ENCODE measurements around the gene SLC27A6. TPM values are rescaled to one million over a fixed set of nuclear protein-coding genes. Genes with fewer than 3 reads are reported as not detected.

Gene SLC27A6
- total RNA-seq, 1 experiment from 2014 or later: 0.16 TPM

DNA sequence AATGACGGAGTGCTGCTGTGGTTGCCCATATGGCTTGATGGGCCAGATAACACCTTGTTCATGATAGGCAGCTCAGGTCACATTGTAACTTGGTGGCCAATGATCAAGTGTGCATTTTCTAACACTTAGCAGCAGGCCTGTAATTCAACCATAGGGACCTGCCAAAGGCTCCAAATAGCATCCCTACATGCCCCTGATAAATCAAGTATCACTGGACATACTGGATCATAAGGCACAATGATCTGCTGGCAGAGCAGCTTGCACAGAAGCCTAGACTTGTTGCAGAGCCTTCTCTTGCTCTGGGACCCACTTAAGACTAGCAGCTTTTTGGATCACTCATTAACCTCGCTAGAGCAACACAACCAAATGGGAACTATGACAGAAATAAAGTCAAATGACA lies 83.2 kb downstream of the SLC27A6 start:
- Mint-ChIP-seq H3K27me3 (ENCODE audit: insufficient read depth, unreplicated experiment) (no peaks in the 10 kb centered on the region), H3K9me3 (ENCODE audit: unreplicated experiment) (peaks cover 16% of the 10 kb centered on the region), H3K27ac (ENCODE audit: low read depth, unreplicated experiment) (no peak overlapping the region), H3K36me3 (ENCODE audit: insufficient read depth, unreplicated experiment) (no peaks in the 10 kb centered on the region), H3K4me3 (ENCODE audit: unreplicated experiment) (no peak overlapping the region), H3K4me1 (ENCODE audit: insufficient read depth, unreplicated experiment) (peaks cover 13% of the 10 kb centered on the region)
- ChIA-PET POLR2A (no interaction called here), CTCF (interaction anchor here (0.6 kb wide), 1 partner anchor 58 kb away, joined by 3 read pairs; no protein-coding TSS in a partner anchor)
- DNase-seq (ENCODE audit: unreplicated experiment): no peak
- TF ChIP-seq, protein P1, sequence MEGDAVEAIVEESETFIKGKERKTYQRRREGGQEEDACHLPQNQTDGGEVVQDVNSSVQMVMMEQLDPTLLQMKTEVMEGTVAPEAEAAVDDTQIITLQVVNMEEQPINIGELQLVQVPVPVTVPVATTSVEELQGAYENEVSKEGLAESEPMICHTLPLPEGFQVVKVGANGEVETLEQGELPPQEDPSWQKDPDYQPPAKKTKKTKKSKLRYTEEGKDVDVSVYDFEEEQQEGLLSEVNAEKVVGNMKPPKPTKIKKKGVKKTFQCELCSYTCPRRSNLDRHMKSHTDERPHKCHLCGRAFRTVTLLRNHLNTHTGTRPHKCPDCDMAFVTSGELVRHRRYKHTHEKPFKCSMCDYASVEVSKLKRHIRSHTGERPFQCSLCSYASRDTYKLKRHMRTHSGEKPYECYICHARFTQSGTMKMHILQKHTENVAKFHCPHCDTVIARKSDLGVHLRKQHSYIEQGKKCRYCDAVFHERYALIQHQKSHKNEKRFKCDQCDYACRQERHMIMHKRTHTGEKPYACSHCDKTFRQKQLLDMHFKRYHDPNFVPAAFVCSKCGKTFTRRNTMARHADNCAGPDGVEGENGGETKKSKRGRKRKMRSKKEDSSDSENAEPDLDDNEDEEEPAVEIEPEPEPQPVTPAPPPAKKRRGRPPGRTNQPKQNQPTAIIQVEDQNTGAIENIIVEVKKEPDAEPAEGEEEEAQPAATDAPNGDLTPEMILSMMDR (IDR thresholded peaks at IDR 0.05; ENCODE audit: unreplicated experiment): no peak
- no TSS peak for BruUV-seq (replicated peaks)
- intact Hi-C loops (cut with micrococcal nuclease): no loop called here

DNA sequence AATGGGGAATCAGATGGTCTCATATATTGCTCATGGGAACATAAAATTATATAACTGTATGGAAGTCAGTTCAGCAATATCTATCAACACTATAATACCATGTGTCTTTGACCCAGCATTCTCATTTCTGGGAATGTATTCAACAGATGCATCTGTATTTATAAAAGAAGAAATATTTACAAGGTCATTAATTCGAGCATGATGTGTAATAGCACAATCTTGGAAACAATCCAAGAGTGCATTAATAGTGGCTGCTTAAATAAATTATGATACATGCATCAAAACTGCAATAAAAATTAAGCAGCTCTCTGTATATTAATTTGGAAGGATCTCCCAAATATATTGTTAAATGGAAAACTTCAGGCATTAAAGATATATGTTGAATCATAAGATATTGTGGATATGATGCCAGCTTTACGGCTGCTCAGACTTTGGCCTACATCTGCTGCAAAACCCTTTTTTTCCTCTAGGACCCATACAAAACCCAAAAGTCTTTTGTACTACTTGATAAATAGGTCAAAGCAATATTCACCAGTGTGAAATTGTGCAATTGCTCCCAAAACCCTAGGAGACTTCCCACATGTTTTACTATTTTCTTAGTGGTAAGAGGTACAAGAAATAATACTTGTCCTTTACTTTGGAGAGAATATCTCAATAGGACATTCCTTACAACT lies 84.0 kb downstream of the SLC27A6 start:
- Mint-ChIP-seq H3K4me1 (ENCODE audit: insufficient read depth, unreplicated experiment) (peaks cover 13% of the 10 kb centered on the region), H3K27ac (ENCODE audit: low read depth, unreplicated experiment) (no peak overlapping the region), H3K4me3 (ENCODE audit: unreplicated experiment) (no peak overlapping the region), H3K36me3 (ENCODE audit: insufficient read depth, unreplicated experiment) (no peaks in the 10 kb centered on the region), H3K27me3 (ENCODE audit: insufficient read depth, unreplicated experiment) (no peaks in the 10 kb centered on the region), H3K9me3 (ENCODE audit: unreplicated experiment) (peaks cover 12% of the 10 kb centered on the region)
- DNase-seq (ENCODE audit: unreplicated experiment): no peak
- intact Hi-C loops (cut with micrococcal nuclease): no loop called here
- ChIA-PET POLR2A (no interaction called here), CTCF (interaction anchor here (0.6 kb wide), 1 partner anchor 57 kb away, joined by 3 read pairs; no protein-coding TSS in a partner anchor)
- BruUV-seq (replicated peaks): no TSS peak
- TF ChIP-seq, protein P1 (IDR thresholded peaks at IDR 0.05; ENCODE audit: unreplicated experiment): no peak

DNA sequence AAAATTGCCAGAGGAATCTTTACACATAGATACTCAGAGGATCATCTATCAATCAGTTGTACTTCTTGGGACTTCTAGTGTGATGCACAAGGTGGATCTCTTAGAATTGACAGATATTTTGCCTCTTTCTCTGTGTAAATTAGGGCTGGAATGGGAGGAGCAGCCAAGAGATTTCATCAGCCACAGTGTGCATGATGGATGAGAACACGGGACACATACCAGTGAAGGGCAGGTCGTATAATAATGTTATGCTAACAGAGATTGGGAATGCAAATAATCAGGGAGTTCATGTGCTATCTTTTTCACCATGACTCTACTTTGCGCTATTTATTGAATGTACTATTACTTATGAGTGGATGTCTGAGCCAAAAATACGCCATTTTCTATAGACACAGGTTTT lies 86.0 kb downstream of the SLC27A6 start:
- no peak for DNase-seq (ENCODE audit: unreplicated experiment)
- TF ChIP-seq, protein P1 (IDR thresholded peaks at IDR 0.05; ENCODE audit: unreplicated experiment): no peak
- ChIA-PET CTCF (interaction anchor here (0.6 kb wide), 1 partner anchor 790 kb away, joined by 3 read pairs; no protein-coding TSS in a partner anchor), POLR2A (interaction anchor here (0.7 kb wide), 1 partner anchor 147 kb away, joined by 3 read pairs; no protein-coding TSS in a partner anchor)
- Mint-ChIP-seq H3K27ac (ENCODE audit: low read depth, unreplicated experiment) (no peak overlapping the region), H3K27me3 (ENCODE audit: insufficient read depth, unreplicated experiment) (no peaks in the 10 kb centered on the region), H3K36me3 (ENCODE audit: insufficient read depth, unreplicated experiment) (no peaks in the 10 kb centered on the region), H3K9me3 (ENCODE audit: unreplicated experiment) (peaks cover under 1% of the 10 kb centered on the region), H3K4me1 (ENCODE audit: insufficient read depth, unreplicated experiment) (peaks cover 7% of the 10 kb centered on the region), H3K4me3 (ENCODE audit: unreplicated experiment) (no peak overlapping the region)
- no TSS peak for BruUV-seq (replicated peaks)
- intact Hi-C loops (cut with micrococcal nuclease): no loop called here

DNA sequence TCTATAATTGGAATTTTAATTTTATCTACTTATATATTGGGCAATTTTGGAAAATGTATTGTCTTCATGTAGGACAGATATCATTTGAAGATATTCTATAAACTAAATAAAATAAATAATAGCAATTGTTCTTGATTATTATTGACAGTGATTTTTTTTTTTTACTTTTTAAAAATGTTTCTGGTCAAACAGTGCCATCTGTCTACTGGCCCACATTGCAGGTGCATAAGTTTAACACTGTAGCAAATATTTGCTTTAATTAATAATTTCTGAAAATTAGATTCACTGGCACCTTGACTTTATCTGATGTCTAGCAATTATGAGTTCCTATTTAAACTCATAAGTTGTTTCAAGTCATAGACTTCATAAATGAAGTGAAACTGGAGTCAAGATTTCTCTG lies 88.2 kb downstream of the SLC27A6 start:
- BruUV-seq (replicated peaks): no TSS peak
- intact Hi-C loops (cut with micrococcal nuclease): loop anchor here (1.0 to 2.0 kb wide), 2 partner anchors 141 to 148 kb away; no protein-coding TSS in a partner anchor
- Mint-ChIP-seq H3K4me3 (ENCODE audit: unreplicated experiment) (no peak overlapping the region), H3K27me3 (ENCODE audit: insufficient read depth, unreplicated experiment) (peaks cover 2% of the 10 kb centered on the region), H3K27ac (ENCODE audit: low read depth, unreplicated experiment) (no peak overlapping the region), H3K4me1 (ENCODE audit: insufficient read depth, unreplicated experiment) (peaks cover 7% of the 10 kb centered on the region), H3K9me3 (ENCODE audit: unreplicated experiment) (peaks cover 16% of the 10 kb centered on the region), H3K36me3 (ENCODE audit: insufficient read depth, unreplicated experiment) (no peaks in the 10 kb centered on the region)
- CTCF ChIA-PET: interaction anchor here (0.6 to 1.0 kb wide), 6 partner anchors 10 to 1175 kb away, joined by 3 to 5 read pairs (median 4); no protein-coding TSS in a partner anchor
- DNase-seq (ENCODE audit: unreplicated experiment): no peak
- TF ChIP-seq, protein P1 (IDR thresholded peaks at IDR 0.05; ENCODE audit: unreplicated experiment): no peak
- POLR2A ChIA-PET: interaction anchor here (0.6 to 0.7 kb wide), 2 partner anchors 19 to 42 kb away, joined by 3 read pairs; no protein-coding TSS in a partner anchor

All from MCF 10A (cell line).